ENCODE data around the gene DAGLA. TPM values are rescaled to one million over a fixed set of nuclear protein-coding genes. Genes with fewer than 3 reads are reported as not detected.

The DAGLA gene
- total RNA-seq, 1 donor from 2014 or later, result 5.1 TPM

- no peak for DNase-seq (ENCODE audit: extremely low spot score, unreplicated experiment)
- Mint-ChIP-seq H3K9me3 (ENCODE audit: unreplicated experiment) (no peaks in the 10 kb centered on the region), H3K27ac (ENCODE audit: unreplicated experiment) (peak overlapping the region; percentile 99), H3K4me1 (ENCODE audit: unreplicated experiment) (peaks cover 27% of the 10 kb centered on the region), H3K27me3 (ENCODE audit: unreplicated experiment) (no peaks in the 10 kb centered on the region), H3K36me3 (ENCODE audit: unreplicated experiment) (peaks cover 9% of the 10 kb centered on the region), H3K4me3 (ENCODE audit: unreplicated experiment) (peak overlapping the region; percentile 92)
- TF ChIP-seq, protein P1, sequence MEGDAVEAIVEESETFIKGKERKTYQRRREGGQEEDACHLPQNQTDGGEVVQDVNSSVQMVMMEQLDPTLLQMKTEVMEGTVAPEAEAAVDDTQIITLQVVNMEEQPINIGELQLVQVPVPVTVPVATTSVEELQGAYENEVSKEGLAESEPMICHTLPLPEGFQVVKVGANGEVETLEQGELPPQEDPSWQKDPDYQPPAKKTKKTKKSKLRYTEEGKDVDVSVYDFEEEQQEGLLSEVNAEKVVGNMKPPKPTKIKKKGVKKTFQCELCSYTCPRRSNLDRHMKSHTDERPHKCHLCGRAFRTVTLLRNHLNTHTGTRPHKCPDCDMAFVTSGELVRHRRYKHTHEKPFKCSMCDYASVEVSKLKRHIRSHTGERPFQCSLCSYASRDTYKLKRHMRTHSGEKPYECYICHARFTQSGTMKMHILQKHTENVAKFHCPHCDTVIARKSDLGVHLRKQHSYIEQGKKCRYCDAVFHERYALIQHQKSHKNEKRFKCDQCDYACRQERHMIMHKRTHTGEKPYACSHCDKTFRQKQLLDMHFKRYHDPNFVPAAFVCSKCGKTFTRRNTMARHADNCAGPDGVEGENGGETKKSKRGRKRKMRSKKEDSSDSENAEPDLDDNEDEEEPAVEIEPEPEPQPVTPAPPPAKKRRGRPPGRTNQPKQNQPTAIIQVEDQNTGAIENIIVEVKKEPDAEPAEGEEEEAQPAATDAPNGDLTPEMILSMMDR (IDR thresholded peaks at IDR 0.05), result no peak
Measured at GRCh38 chr11:61793083-61793828, 113.1 kb downstream of the DAGLA start.

DNA sequence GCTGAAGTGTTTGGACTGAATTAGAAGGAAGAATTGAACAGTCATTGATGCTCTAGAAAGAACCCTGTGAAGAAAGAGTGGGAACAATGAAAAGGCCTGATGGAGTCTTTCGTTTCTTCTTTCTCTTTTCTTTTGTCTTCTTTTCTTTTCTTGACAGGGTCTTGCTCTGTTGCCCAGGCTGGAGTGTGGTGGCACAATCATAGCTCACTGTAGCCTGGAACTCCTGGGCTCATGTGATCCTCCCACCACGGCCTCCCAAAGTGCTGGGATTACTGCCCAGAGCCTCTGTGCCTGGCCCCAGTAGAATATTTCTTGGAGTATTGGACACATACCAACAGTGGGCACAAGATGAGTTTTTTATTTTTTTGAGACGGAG, 113.6 kb downstream of the DAGLA start:
- DNase-seq (ENCODE audit: extremely low spot score, unreplicated experiment), result no peak
- peak overlapping the region; percentile 99 for H3K27ac Mint-ChIP-seq (ENCODE audit: unreplicated experiment)
- H3K4me3 Mint-ChIP-seq (ENCODE audit: unreplicated experiment), result peak overlapping the region; percentile 92
- TF ChIP-seq, protein P1 (IDR thresholded peaks at IDR 0.05), result no peak
- H3K27me3 Mint-ChIP-seq (ENCODE audit: unreplicated experiment), result no peaks in the 10 kb centered on the region
- H3K4me1 Mint-ChIP-seq (ENCODE audit: unreplicated experiment), result peaks cover 27% of the 10 kb centered on the region
- H3K9me3 Mint-ChIP-seq (ENCODE audit: unreplicated experiment), result no peaks in the 10 kb centered on the region
- peaks cover 6% of the 10 kb centered on the region for H3K36me3 Mint-ChIP-seq (ENCODE audit: unreplicated experiment)

- no peak overlapping the region for H3K4me3 Mint-ChIP-seq (ENCODE audit: unreplicated experiment)
- H3K4me1 Mint-ChIP-seq (ENCODE audit: unreplicated experiment), result peaks cover 27% of the 10 kb centered on the region
- DNase-seq (ENCODE audit: extremely low spot score, unreplicated experiment), result no peak
- H3K36me3 Mint-ChIP-seq (ENCODE audit: unreplicated experiment), result peaks cover 5% of the 10 kb centered on the region
- TF ChIP-seq, protein P1 (IDR thresholded peaks at IDR 0.05), result no peak
- no peaks in the 10 kb centered on the region for H3K27me3 Mint-ChIP-seq (ENCODE audit: unreplicated experiment)
- no peaks in the 10 kb centered on the region for H3K9me3 Mint-ChIP-seq (ENCODE audit: unreplicated experiment)
- H3K27ac Mint-ChIP-seq (ENCODE audit: unreplicated experiment), result no peak overlapping the region
Measured at GRCh38 chr11:61794579-61794978, 114.4 kb downstream of the DAGLA start.

DNA sequence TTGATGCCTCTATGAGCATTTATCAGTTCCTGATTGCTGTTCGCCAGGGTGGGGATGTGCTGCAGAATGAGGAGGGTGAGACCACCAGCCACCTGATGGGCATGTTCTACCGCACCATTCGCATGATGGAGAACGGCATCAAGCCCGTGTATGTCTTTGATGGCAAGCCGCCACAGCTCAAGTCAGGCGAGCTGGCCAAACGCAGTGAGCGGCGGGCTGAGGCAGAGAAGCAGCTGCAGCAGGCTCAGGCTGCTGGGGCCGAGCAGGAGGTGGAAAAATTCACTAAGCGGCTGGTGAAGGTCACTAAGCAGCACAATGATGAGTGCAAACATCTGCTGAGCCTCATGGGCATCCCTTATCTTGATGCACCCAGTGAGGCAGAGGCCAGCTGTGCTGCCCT, 115.3 kb downstream of the DAGLA start:
- TF ChIP-seq, protein P1 (IDR thresholded peaks at IDR 0.05), result no peak
- no peak for DNase-seq (ENCODE audit: extremely low spot score, unreplicated experiment)
- H3K27ac Mint-ChIP-seq (ENCODE audit: unreplicated experiment), result no peak overlapping the region
- H3K4me3 Mint-ChIP-seq (ENCODE audit: unreplicated experiment), result no peak overlapping the region
- H3K36me3 Mint-ChIP-seq (ENCODE audit: unreplicated experiment), result peaks cover 2% of the 10 kb centered on the region
- H3K27me3 Mint-ChIP-seq (ENCODE audit: unreplicated experiment), result no peaks in the 10 kb centered on the region
- H3K9me3 Mint-ChIP-seq (ENCODE audit: unreplicated experiment), result no peaks in the 10 kb centered on the region
- H3K4me1 Mint-ChIP-seq (ENCODE audit: unreplicated experiment), result peaks cover 27% of the 10 kb centered on the region

DNA sequence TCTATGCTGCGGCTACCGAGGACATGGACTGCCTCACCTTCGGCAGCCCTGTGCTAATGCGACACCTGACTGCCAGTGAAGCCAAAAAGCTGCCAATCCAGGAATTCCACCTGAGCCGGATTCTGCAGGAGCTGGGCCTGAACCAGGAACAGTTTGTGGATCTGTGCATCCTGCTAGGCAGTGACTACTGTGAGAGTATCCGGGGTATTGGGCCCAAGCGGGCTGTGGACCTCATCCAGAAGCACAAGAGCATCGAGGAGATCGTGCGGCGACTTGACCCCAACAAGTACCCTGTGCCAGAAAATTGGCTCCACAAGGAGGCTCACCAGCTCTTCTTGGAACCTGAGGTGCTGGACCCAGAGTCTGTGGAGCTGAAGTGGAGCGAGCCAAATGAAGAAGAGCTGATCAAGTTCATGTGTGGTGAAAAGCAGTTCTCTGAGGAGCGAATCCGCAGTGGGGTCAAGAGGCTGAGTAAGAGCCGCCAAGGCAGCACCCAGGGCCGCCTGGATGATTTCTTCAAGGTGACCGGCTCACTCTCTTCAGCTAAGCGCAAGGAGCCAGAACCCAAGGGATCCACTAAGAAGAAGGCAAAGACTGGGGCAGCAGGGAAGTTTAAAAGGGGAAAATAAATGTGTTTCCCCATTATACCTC, 115.8 kb downstream of the DAGLA start:
- H3K27ac Mint-ChIP-seq (ENCODE audit: unreplicated experiment), result no peak overlapping the region
- DNase-seq (ENCODE audit: extremely low spot score, unreplicated experiment), result no peak
- peaks cover 27% of the 10 kb centered on the region for H3K4me1 Mint-ChIP-seq (ENCODE audit: unreplicated experiment)

More for the DNA sequence above, 115.8 kb downstream of the DAGLA start:
- Mint-ChIP-seq H3K9me3 (ENCODE audit: unreplicated experiment) (no peaks in the 10 kb centered on the region), H3K4me3 (ENCODE audit: unreplicated experiment) (no peak overlapping the region), H3K36me3 (ENCODE audit: unreplicated experiment) (peaks cover 3% of the 10 kb centered on the region), H3K27me3 (ENCODE audit: unreplicated experiment) (no peaks in the 10 kb centered on the region)
- TF ChIP-seq, protein P1 (IDR thresholded peaks at IDR 0.05), result no peak
